ENCODE data around the gene SNX17. TPM values are rescaled to one million over a fixed set of nuclear protein-coding genes. Genes with fewer than 3 reads are reported as not detected.

SNX17 gene, protein sequence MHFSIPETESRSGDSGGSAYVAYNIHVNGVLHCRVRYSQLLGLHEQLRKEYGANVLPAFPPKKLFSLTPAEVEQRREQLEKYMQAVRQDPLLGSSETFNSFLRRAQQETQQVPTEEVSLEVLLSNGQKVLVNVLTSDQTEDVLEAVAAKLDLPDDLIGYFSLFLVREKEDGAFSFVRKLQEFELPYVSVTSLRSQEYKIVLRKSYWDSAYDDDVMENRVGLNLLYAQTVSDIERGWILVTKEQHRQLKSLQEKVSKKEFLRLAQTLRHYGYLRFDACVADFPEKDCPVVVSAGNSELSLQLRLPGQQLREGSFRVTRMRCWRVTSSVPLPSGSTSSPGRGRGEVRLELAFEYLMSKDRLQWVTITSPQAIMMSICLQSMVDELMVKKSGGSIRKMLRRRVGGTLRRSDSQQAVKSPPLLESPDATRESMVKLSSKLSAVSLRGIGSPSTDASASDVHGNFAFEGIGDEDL
- 141 to 146 TPM (median 144 TPM) in 5 replicates for total RNA-seq (2022; extraction: Qiagen RNA extraction)

DNA sequence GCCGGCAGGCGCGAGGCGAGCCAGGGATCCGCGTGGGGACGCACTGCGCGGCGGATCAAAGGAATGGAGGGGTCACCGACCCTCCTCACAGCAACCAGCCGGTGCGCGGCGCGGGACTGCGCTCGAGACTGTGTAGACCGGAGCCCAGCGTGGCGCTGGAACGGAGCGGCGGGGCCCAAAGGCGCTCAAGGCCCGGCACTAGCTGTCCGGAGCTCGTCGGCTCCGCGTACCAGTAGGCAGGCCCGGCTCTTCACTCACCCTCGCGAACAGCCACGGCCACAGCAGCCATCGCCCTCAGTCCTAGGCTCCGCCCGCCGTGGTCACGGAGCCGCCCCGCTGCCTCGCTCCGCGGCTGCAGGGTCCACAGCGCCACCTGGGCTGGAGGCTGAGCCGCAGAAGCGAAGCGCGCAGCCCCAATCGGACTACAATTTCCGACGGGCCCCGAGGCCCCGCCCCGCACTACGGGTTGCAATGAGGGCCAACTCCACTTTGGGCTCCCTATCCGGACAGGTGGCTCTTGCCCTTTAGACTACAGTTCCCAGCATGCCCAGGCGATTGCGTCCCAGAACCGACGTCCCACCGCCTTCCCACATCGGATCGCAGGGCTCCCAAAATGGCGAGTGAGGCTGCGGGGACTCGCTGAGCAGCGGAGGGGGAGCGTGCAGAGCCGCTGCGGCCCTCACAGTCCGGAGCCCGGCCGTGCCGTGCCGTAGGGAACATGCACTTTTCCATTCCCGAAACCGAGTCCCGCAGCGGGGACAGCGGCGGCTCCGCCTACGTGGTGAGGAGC, at the start of gene SNX17, which contains the start of gene EIF2B4:
TSS of gene SNX17 (plus strand) at position 591 of the 790 bp plus-strand sequence. CDS start at position 719, 128 bp downstream.
TSS of gene EIF2B4 (minus strand) at position 313 of the 790 bp plus-strand sequence. CDS start at position 289, 24 bp downstream.

DNA sequence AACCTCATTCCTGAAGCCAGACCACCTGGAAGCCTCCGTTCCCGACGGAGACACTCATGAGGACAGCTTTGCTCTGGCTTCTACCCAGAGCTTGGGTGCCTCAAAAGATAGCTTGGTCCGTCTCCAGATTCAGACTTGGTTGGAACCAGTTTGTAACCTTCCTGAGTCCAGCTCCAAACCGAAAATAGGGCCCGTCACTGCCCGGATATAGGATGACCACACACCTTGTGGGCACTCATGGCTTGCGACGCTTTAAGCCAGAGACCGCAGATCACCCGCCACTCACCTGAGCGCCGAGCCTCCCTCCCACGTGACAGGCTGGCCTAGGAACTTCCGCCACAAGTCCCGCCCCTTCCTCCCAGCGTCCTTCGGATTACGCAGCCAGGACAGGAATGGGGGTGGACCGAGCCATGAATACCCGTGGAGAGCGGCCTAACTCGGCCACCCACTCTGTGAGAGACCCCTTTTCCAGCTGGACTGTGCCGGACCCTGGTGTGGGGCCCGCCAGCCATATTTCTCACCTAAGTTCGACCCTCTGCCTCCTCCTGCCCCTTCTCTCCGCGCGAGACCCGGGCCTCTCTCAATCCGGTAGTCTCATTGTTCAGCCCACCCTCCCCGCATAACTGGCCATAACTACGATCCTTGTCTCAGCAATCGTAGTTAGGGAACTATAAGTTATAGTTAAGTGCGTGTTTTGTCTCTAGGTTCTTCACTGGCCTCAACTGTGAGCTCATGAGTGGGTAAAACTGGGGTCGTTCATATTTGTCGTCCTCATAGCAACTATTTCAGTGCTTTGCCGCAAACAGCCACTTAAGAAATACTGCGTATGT, 47.4 kb upstream of the SNX17 start, which contains the start of gene MPV17:
TSS of gene MPV17 (minus strand) at position 332 of the 830 bp plus-strand sequence. CDS start 580 bp downstream, outside the sequence.

DNA sequence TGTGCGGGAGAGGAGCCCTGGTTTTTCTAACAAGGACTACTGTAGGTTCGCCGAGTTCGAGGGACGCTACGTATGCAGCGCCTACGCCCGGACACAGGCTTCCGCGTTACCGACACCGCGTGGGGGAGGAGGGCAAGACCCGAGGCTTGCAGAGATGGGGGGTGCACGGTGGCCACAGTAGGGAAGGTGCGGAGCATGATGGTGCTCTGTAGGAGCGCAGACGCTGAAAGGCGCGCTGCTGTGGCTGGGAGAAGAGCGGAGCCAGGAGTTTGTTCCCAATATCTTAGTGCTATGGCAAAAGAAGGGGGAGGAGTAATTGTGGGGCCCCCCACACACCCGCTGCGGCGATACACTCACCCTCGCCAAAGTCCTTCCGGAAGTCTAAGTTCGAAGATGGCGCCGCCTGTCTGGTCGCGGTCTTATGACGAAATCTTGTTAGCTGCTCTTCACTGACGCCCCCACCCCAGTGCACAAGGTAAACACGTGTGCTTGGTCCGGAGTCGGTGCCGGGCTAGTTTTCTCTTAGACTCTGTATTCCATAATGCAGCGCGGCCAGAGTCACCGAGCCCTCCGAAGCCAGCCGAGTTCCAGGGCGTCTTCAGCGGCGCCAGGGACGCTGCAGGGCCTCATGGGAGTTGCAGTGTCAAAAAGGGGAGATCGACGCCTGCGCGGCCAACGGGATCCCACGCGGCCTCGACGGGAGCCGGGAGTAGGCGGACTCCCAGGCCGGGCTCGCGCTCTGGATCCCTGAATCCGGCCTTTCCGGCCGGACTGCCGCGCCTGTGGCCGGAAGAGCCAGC, 13.8 kb upstream of the SNX17 start, which contains the start of gene GTF3C2:
TSS of gene GTF3C2 (minus strand) at position 383 of the 800 bp plus-strand sequence. CDS start 13,210 bp downstream, outside the sequence.

DNA sequence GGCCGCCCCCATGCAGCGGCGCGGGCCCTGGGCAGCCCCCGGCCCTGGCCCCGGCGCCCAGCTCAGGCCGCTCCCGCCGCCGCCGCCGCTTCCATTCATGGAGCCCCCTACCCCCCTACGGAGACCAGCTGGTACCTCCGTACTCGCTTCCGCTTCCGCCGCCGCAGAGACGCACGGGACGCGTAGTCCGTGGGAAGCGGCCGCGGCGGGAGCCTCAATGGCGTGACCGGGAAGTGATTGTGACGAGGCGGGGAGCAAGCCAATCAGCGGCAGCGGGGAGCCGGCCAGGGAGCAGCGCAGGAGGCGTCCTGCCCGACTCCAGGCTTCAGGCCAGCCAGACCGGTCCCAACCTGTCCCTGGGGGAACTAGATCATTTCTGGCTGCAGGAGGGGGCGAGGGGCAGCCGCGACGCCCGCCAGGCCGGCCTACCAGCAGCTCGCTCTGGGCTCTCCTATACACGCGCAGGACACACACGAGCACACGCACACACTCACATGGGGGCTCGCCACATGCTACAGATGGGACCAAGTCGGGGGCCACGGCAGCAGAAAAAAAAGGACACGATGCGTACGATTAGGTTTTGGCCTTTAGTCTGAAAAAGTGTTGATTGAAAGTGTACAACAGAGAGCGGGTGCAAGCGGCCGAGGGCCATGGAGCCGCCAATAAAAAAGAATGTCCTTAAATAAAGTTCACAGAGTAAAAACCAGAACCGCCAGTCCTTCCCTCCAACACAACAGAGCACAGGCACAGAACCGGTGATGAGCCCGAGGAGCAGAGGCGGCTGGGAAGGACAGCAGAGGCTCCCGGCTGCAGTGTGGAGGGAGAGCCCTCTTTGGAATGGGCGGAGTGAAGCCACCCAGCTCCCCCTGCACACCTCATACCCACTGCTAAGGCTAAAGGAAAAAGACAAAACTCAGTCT, 10.5 kb downstream of the SNX17 start, which contains the start of gene ZNF513:
TSS of gene ZNF513 (minus strand) at position 109 of the 920 bp plus-strand sequence. CDS start 208 bp downstream, outside the sequence.

DNA sequence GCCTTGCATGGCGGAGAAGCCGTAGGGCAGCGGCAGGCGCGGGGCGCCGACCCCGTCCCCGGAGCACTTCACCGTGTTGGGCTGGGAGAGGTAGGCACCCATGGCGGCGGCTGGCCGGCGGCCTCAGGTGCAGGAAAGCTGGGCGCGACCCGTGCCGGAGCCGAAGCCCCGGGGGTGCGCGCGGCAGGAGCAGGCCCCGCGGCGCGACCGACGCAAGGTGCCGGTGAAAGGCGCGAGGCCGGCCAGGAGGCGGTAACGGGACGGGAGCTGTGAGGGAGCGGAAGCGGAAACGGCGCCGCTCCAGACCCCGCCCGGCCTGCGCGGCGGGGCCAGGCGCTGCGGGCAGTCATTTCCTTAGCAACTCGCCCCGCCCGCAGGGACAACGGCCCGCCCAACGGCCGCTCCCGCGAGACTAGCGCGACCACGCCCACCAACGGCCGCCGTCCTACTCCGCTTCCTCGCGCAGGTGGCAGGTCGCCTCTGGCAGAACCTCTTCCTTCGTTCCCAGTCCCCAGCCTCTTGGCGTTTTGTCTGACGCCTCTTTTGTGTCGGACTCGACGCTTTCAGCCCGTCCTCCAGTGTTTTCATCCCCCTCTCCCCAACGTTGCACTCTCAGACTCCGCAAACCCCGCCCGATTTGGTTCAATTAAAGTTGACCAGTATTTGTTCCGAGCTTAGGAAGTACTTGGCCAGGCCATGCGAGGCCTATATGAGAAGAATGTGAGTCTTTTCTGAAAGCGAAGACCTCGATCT, 39.1 kb downstream of the SNX17 start, which contains the start of gene PPM1G:
TSS of gene PPM1G (minus strand) at position 271 of the 753 bp plus-strand sequence. CDS start at position 102, 169 bp downstream.

Other genes with a start within 250 kb of the SNX17 start
- gene ABHD1, start 246.8 kb upstream of the SNX17 start, total RNA-seq (2022; extraction: Qiagen RNA extraction): 0.82 to 2.0 TPM (median 1.4 TPM) in 5 replicates
- 50.1 to 64.2 TPM (median 56.2 TPM) in 5 replicates for gene PREB, start 236.0 kb upstream of the SNX17 start, total RNA-seq (2022; extraction: Qiagen RNA extraction)
- gene PRR30, start 231.2 kb upstream of the SNX17 start, total RNA-seq (2022; extraction: Qiagen RNA extraction): not detected in 5 replicates
- not detected in 5 replicates for gene TCF23, start 221.6 kb upstream of the SNX17 start, total RNA-seq (2022; extraction: Qiagen RNA extraction)
- gene ATRAID, start 158.6 kb upstream of the SNX17 start, total RNA-seq (2022; extraction: Qiagen RNA extraction): 207 to 223 TPM (median 220 TPM) in 5 replicates
- gene SLC5A6, start 158.3 kb upstream of the SNX17 start, total RNA-seq (2022; extraction: Qiagen RNA extraction): 57.7 to 83.7 TPM (median 65.2 TPM) in 5 replicates
- gene CAD, start 153.2 kb upstream of the SNX17 start, total RNA-seq (2022; extraction: Qiagen RNA extraction): 56.9 to 63.5 TPM (median 59.3 TPM) in 5 replicates
- gene SLC30A3, start 107.6 kb upstream of the SNX17 start, total RNA-seq (2022; extraction: Qiagen RNA extraction): 2.8 to 3.6 TPM (median 3.2 TPM) in 5 replicates
- gene DNAJC5G, start 95.2 kb upstream of the SNX17 start, total RNA-seq (2022; extraction: Qiagen RNA extraction): not detected in 5 replicates
- 0.81 to 1.1 TPM (median 0.88 TPM) in 5 replicates for gene TRIM54, start 88.2 kb upstream of the SNX17 start, total RNA-seq (2022; extraction: Qiagen RNA extraction)
- gene UCN, start 62.2 kb upstream of the SNX17 start, total RNA-seq (2022; extraction: Qiagen RNA extraction): 0.61 to 2.6 TPM (median 1.7 TPM) in 5 replicates
- gene MPV17, start 47.5 kb upstream of the SNX17 start, total RNA-seq (2022; extraction: Qiagen RNA extraction): 76.0 to 95.4 TPM (median 85.5 TPM) in 5 replicates
- gene GTF3C2, start 13.9 kb upstream of the SNX17 start, total RNA-seq (2022; extraction: Qiagen RNA extraction): 55.6 to 63.4 TPM (median 59.3 TPM) in 5 replicates
- gene EIF2B4, start 278 bp upstream of the SNX17 start, total RNA-seq (2022; extraction: Qiagen RNA extraction): 54.9 to 59.4 TPM (median 55.5 TPM) in 5 replicates
- 12.9 to 14.5 TPM (median 13.6 TPM) in 5 replicates for gene ZNF513, start 10.1 kb downstream of the SNX17 start, total RNA-seq (2022; extraction: Qiagen RNA extraction)
- gene PPM1G, start 39.0 kb downstream of the SNX17 start, total RNA-seq (2022; extraction: Qiagen RNA extraction): 152 to 168 TPM (median 161 TPM) in 5 replicates
- gene NRBP1, start 58.0 kb downstream of the SNX17 start, total RNA-seq (2022; extraction: Qiagen RNA extraction): 126 to 136 TPM (median 129 TPM) in 5 replicates
- 0.45 to 1.2 TPM (median 0.62 TPM) in 5 replicates for gene KRTCAP3, start 71.8 kb downstream of the SNX17 start, total RNA-seq (2022; extraction: Qiagen RNA extraction)
- 7.0 to 9.7 TPM (median 8.2 TPM) in 5 replicates for gene IFT172, start 119.1 kb downstream of the SNX17 start, total RNA-seq (2022; extraction: Qiagen RNA extraction)
- gene FNDC4, start 124.6 kb downstream of the SNX17 start, total RNA-seq (2022; extraction: Qiagen RNA extraction): 3.5 to 5.8 TPM (median 4.4 TPM) in 5 replicates
- 0.09 to 0.84 TPM (median 0.29 TPM) in 4 of 5 replicates, not detected in the other for gene GCKR, start 126.2 kb downstream of the SNX17 start, total RNA-seq (2022; extraction: Qiagen RNA extraction)
- 16.5 to 22.9 TPM (median 18.7 TPM) in 5 replicates for gene ZNF512, start 212.4 kb downstream of the SNX17 start, total RNA-seq (2022; extraction: Qiagen RNA extraction)

All from A549 treated with Hydrocortisone at 1 μM for 4 hours (cell line).